Right cardiac atrium (tissue), 5 donors: ENCODE results near the gene CALY. TPM values are rescaled to one million over a fixed set of nuclear protein-coding genes. Genes with fewer than 3 reads are reported as not detected.

ENCODE experiments used
- ATAC-seq, 2 donors: fragments of 200-7000 bp; cut with Tn5 transposase; one replicate each; pipeline versions ENCODE4 v1.8.0 to v1.9.1; 2020; ENCODE audit warnings: moderate library complexity in 2 of 2, mild to moderate bottlenecking in 1 of 2
- DNase-seq, 3 donors: peaks; one replicate each; pipeline ENCODE4 v3.0.0-alpha.2; 2020
- H3K27ac ChIP-seq: one replicate; pipeline ENCODE4 v1.5.1; 2013; ENCODE audit warnings: mild to moderate bottlenecking, low read length, control low read depth, moderate library complexity
- H3K27me3 ChIP-seq: one replicate; pipeline ENCODE4 v1.6.1; 2013; ENCODE audit not compliant: control insufficient read depth, insufficient read depth
- H3K4me1 ChIP-seq: one replicate; pipeline ENCODE4 v1.6.1; 2013; ENCODE audit warnings: low read length; ENCODE audit not compliant: control insufficient read depth, insufficient read depth
- H3K4me3 ChIP-seq: one replicate; pipeline ENCODE4 v1.5.1; 2013; ENCODE audit warnings: low read length, control low read depth
- H3K9me3 ChIP-seq: one replicate; pipeline ENCODE4 v1.6.1; 2013; ENCODE audit warnings: low read length; ENCODE audit not compliant: control insufficient read depth
- WGBS: extraction: QIAGEN DNeasy Blood & Tissue Kit; methylation state at CpG from one replicate; pipeline ENCODE4 v1.1.7; 2013; 5-methylcytosine and 5-hydroxymethylcytosine counted together
- intact Hi-C, 4 donors: fragments of 100-400 bp; cut with DNase I; formaldehyde crosslinking; loops; one replicate each; pipeline versions ENCODE4 v1.11.0 to v1.14.0; 2022 to 2023
- polyA plus RNA-seq: library from polyadenylated mRNA; stranded (reverse); fragments of 200-250 nt; gene quantifications from one replicate; pipeline ENCODE4 v1.2.3, GENCODE V29; 2013
- total RNA-seq, 4 donors: library from RNA; stranded (reverse); fragmentation: NEBNext Ultra II Directional; extraction: Animal tissue kit (Norgen Biotek cat#: 25700); gene quantifications; one replicate each; pipeline ENCODE4 v1.2.1, GENCODE V29; 2021
- donor health status: healthy with polysubstance abuse.
- donor health status: DM: no; HTN: yes; CAD: no.
- donor health status: DM: no; HTN: no; CAD: no.
- donor health status: DM: no; HTN: yes; CAD: no; lungs with severe emphysema.
- donor health status: DM: yes; HTN: yes; CAD: no.

The CALY gene
- total and polyA plus RNA-seq, 5 donors: 0.18 TPM; not detected in 4

DNA sequence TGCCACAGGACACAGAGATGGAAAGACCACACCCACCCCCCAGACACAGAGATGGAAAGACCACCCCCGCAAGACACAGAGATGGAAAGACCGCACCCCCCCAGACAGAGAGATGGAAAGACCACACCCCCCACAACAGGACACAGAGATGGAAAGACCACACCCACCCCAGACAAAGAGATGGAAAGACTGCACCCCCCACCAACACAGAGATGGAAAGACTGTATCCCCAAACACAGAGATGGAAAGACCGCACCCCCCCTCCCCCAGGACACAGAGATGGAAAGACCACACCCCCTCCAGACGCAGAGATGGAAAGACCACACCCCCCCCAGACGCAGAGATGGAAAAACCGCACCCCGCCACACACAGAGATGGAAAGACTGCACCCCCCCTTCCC is 20.0 kb downstream of the CALY start:
- ATAC-seq (no peak), DNase-seq (peak in 1 of 3 donors; percentile 20)
- Histone ChIP-seq H3K27me3 (no peaks in the 10 kb centered on the region), H3K4me3 (no peak overlapping the region), H3K27ac (no peak overlapping the region), H3K9me3 (no peaks in the 10 kb centered on the region), H3K4me1 (no peaks in the 10 kb centered on the region)
- WGBS: 80% methylated on average over 7 of the region's 7 CpGs
- intact Hi-C loops: no loop called here

DNA sequence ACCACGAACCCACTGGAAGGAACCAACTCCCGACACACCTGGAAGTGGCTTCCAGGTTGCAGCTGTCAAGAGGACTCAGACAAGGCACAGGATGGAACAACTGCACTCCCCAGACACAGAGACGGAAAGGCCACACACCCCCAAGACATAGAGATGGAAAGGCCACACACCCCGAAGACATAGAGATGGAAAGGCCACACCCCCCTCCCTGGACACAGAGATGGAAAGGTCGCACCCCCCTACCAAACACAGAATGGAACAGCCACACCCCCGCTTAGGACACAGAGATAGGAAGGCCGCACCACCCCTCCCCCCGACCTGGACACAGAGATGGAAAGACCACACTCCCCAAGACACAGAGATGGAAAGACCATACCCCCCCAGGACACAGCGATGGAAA is 20.4 kb downstream of the CALY start:
- no peak for ATAC-seq
- Histone ChIP-seq H3K27ac (no peak overlapping the region), H3K4me1 (no peaks in the 10 kb centered on the region), H3K4me3 (no peak overlapping the region), H3K9me3 (no peaks in the 10 kb centered on the region), H3K27me3 (no peaks in the 10 kb centered on the region)
- peak in 1 of 3 donors; percentile 26 for DNase-seq
- WGBS: 89% methylated on average over 9 of the region's 9 CpGs
- intact Hi-C loops: no loop called here

DNA sequence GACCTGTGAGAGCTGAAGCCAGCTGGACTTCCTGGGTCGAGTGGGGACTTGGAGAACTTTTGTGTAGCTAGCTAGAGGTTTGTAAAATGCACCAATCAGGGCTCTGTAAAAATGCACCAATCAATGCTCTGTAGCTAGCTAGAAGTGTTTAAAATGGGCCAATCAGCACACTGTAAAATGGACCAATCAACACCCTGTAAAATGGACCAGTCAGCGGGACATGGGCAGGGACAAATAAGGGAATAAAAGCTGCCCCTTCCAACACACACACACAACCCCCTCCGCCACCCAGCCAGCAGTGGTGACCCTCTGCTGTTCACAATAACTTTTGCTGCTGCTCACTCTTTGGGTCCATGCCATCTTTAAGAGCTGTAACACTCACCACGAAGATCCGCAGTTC is 20.8 kb downstream of the CALY start:
- DNase-seq (no peak), ATAC-seq (no peak)
- H3K9me3 ChIP-seq: no peaks in the 10 kb centered on the region
- no peaks in the 10 kb centered on the region for H3K4me1 ChIP-seq
- no peak overlapping the region for H3K27ac ChIP-seq
- intact Hi-C loops: no loop called here
- WGBS: 87% methylated on average over 5 of the region's 5 CpGs
- H3K27me3 ChIP-seq: no peaks in the 10 kb centered on the region
- no peak overlapping the region for H3K4me3 ChIP-seq

DNA sequence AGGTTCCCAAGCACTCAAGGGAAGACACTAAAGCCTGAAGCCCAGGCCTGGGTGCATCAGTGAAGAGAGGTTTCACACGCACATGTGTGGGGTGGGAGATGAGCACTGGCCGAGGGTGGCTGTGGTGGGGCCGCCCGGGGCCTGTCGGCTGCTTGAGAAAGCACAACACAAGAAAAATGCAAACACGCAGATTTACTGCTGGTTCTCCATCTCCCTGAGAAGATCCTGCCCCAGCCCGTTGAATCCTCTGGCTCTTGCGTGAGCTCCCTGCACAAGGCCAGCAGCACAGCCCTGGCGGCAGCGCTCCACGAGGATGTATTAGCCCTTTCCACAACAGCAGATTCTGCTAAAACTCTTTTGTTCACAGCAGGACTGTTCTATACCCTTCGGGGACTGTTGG is 21.8 kb downstream of the CALY start:
- ATAC-seq (no peak), DNase-seq (peak in 1 of 3 donors; percentile 30)
- 88% methylated on average over 12 of the region's 12 CpGs for WGBS
- Histone ChIP-seq H3K27me3 (no peaks in the 10 kb centered on the region), H3K4me3 (no peak overlapping the region), H3K9me3 (no peaks in the 10 kb centered on the region), H3K27ac (no peak overlapping the region), H3K4me1 (no peaks in the 10 kb centered on the region)
- intact Hi-C loops: no loop called here

DNA sequence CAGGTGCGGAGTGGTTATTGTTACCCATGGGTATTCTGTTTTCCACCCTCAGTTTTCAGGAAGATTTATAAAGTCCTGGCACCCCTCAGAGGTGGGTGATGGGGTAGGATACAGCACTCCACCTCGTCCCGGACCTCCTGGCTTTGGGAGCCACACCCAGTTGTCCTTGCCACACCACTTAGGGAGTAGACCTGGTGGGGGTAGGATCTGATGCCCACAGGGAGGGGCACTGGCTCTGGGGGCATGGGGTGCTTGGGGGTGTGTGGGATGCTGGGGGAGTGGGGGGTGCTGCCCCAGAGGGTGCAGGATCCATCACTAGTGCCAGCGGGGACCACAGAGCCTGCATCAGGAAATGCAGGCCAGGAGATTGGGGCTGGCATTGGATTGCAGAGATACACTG is 23.5 kb downstream of the CALY start:
- ATAC-seq: no peak
- 73% methylated on average over 4 of the region's 4 CpGs for WGBS
- no peaks in the 10 kb centered on the region for H3K27me3 ChIP-seq
- intact Hi-C loops: no loop called here
- no peak overlapping the region for H3K4me3 ChIP-seq
- no peaks in the 10 kb centered on the region for H3K4me1 ChIP-seq
- no peak overlapping the region for H3K27ac ChIP-seq
- H3K9me3 ChIP-seq: no peaks in the 10 kb centered on the region
- DNase-seq: peak in 2 of 3 donors; percentile 7 to 13

DNA sequence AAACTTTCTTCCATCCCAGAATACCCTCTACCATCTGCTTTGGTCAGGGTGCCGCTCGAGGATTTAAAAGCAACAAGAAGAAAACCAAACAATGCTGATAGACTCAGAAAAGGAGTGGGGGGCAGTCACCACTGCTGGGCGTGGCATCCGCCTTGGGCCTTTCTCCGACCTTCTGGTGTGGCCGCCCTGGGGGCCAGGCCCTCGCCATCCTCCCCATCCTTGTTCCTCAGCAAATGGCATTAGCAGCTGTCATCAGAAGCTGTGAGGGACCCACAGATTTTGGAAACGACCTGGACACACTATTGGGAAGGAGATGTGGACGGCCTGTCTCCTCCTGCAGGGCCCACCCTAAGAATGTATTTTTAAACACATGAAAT is 23.9 kb downstream of the CALY start:
- DNase-seq: peak in 1 of 3 donors; percentile 13
- Histone ChIP-seq H3K4me1 (peaks cover 2% of the 10 kb centered on the region), H3K4me3 (no peak overlapping the region), H3K27me3 (no peaks in the 10 kb centered on the region), H3K9me3 (no peaks in the 10 kb centered on the region), H3K27ac (no peak overlapping the region)
- intact Hi-C loops: no loop called here
- 93% methylated on average over 9 of the region's 9 CpGs for WGBS
- no peak for ATAC-seq

DNA sequence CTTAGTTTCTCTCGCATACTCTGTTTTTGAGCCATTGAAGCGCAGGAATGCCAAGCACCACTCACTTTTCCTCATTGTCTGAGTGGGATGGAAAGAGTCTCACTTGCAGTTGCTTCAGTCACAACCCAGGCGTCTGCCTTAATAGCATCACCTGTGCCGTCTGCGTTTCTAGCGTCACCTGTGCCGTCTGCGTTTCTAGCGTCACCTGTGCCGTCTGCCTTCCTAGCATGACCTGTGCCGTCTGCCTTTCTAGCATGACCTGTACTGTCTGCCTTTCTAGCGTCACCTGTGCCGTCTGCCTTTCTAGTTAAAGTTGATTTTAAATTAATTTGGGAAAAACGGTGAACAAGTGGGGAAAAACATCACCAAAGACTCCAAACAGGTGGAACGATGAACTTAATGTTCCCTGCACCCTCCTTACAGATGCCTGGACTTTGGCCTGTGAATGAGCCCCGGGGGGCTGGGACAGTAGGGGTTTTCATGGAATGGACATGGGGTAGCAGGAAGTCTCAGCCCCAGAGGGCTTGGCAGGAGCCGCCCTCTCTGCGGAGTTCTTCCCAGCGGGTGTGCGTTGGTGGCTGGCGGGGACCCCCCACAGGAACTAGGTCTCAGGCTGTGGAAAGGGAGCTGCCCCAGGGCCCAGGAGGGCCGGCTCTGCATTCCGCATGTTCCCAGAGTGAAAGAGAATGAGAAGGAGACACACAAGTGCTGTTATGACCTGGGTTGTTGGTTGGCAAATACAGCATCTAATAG is 24.5 kb downstream of the CALY start:
- WGBS: 92% methylated on average over 23 of the region's 23 CpGs
- Histone ChIP-seq H3K27ac (no peak overlapping the region), H3K4me3 (no peak overlapping the region), H3K27me3 (no peaks in the 10 kb centered on the region), H3K9me3 (no peaks in the 10 kb centered on the region), H3K4me1 (peaks cover 5% of the 10 kb centered on the region)
- intact Hi-C loops: no loop called here
- no peak for ATAC-seq
- DNase-seq: peak in 1 of 3 donors; percentile 41

DNA sequence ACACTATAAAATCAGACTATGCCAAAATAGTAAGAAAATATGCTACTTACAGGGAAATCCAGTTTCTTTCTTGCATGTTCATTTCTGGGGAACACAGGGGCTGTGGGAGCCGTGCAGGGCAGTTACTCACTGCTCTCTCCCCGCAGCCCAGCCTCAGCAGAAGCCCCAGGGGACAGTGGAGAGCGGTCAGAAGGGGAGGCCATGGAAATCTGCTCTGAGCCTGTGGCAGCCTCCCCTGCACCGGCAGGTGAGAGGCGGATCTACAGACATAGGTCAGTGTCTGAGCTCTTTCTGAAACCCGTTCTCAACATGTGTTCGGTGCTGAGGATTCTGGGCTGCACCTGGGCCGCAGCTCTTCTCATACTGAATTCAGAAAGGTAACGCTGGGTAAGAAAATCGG is 25.1 kb downstream of the CALY start:
- intact Hi-C loops: no loop called here
- 91% methylated on average over 10 of the region's 10 CpGs for WGBS
- no peak overlapping the region for H3K27ac ChIP-seq

DNA sequence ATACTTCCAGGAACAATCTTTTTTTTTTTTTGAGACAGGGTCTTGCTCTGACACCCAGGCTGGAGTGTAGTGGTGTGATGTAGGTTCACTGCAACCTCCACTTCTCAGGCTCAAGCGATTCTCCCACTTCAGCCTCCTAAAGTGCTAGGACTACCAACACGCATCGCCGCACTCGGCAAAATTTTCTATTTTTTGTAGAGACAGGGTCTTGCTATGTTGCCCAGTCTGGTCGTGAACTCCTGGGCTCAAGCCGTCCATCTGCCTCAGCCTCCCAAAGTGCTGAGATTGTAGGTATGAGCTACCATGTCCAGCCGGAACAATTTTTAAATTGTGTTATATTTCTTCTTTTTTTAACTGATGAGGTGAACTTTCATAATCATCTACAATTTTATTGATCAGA is 25.9 kb downstream of the CALY start:
- Histone ChIP-seq H3K27ac (no peak overlapping the region), H3K27me3 (no peaks in the 10 kb centered on the region), H3K4me3 (no peak overlapping the region), H3K9me3 (no peaks in the 10 kb centered on the region), H3K4me1 (peaks cover 8% of the 10 kb centered on the region)
- ATAC-seq (no peak), DNase-seq (peak in 2 of 3 donors; percentile 24 to 26)
- 93% methylated on average over 8 of the region's 8 CpGs for WGBS
- intact Hi-C loops: no loop called here

More for the DNA sequence above, 25.1 kb downstream of the CALY start:
- Histone ChIP-seq H3K4me3 (no peak overlapping the region), H3K27me3 (no peaks in the 10 kb centered on the region), H3K9me3 (no peaks in the 10 kb centered on the region), H3K4me1 (peaks cover 8% of the 10 kb centered on the region)
- ATAC-seq (no peak), DNase-seq (peak in 1 of 3 donors; percentile 16)

DNA sequence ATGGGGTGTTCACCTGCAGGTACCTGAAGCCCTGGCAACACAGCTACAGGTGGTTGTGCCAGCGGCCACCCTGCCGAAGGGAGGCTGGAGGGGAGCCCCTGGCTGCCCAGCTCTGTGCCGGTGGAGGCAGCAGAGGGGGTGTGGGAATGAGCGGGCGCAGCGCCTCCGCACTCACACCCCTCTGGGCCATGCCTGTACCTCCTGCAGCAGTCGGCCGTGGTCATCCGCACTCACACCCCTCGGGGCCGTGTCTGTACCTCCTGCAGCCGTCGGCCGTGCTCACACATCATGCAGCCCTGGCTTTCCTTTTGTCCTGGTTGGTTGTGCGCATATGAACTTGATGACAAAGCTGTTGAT is 26.3 kb downstream of the CALY start:
- ATAC-seq: no peak
- Histone ChIP-seq H3K9me3 (no peaks in the 10 kb centered on the region), H3K4me1 (peaks cover 8% of the 10 kb centered on the region), H3K27ac (no peak overlapping the region), H3K27me3 (no peaks in the 10 kb centered on the region), H3K4me3 (no peak overlapping the region)
- WGBS: 94% methylated on average over 16 of the region's 16 CpGs
- DNase-seq: peak in 2 of 3 donors; percentile 55 to 66
- intact Hi-C loops: no loop called here

DNA sequence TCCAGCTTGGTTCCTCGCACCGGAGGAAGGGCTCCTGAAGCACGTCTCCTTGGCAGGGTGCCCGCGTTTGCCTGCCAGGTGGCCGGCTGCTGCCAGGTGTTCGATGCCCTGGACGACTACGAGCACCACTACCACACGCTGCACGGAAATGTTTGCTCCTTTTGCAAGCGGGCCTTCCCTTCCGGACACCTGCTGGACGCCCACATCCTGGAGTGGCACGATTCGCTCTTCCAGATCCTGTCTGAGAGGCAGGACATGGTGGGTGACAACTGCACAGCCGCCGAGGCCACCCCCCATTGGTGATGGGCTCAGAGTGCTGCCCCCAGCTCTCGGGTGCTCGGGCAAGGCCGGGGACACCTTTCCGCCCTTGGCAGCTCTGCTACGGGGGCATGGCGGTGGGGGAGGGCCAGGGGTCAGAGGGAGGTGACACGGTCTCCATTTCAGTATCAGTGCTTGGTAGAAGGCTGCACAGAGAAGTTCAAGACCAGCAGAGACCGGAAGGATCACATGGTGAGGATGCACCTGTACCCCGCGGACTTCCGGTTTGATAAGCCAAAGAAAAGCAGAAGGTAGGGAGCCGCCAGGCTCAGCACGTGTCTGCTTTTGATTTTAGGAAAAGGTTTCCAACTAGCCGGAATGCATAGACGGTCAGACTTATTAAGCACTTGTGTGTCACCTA is 26.8 kb downstream of the CALY start:
- DNase-seq: peak; percentile 51 to 79 (median 75)
- WGBS: 91% methylated on average over 33 of the region's 33 CpGs
- Histone ChIP-seq H3K9me3 (no peaks in the 10 kb centered on the region), H3K4me1 (peaks cover 8% of the 10 kb centered on the region), H3K27me3 (no peaks in the 10 kb centered on the region), H3K4me3 (no peak overlapping the region), H3K27ac (no peak overlapping the region)
- no peak for ATAC-seq
- intact Hi-C loops: no loop called here
